Left renal cortex interstitium (tissue), 4 donors: ENCODE measurements around the gene AKNAD1. TPM values are rescaled to one million over a fixed set of nuclear protein-coding genes. Genes with fewer than 3 reads are reported as not detected.
A peak's percentile ranks its signal among the peaks of the same experiment; 100 is the strongest.
"Not testable (repeated sequence)": the region's sequence is repeated elsewhere in the genome, so short reads cannot be mapped to it uniquely, and the experiment has no call there.

Experiments
- DNase-seq, 4 donors: peaks; one replicate each; pipeline ENCODE4 v3.0.0-alpha.2; 2013; ENCODE audit warnings: low read depth in 4 of 4, low spot score in 2 of 4, missing footprints in 1 of 4
- polyA plus RNA-seq, 4 donors: library from polyadenylated mRNA; unstranded; fragments of 120-200 nt; gene quantifications; one replicate each; pipeline ENCODE4 v1.2.1, GENCODE V29; 2013; ENCODE audit not compliant: insufficient read length in 4 of 4

Gene AKNAD1
- polyA plus RNA-seq: not detected

- DNase-seq: no peak
These were observed at the start of gene AKNAD1 for GRCh38 chr1:108856994-108857393. TSS of gene AKNAD1 (minus strand) at chr1:108857094. CDS start at chr1:108852664, 4,430 bp downstream.

- no peak for DNase-seq
These were observed 44.2 kb upstream of the AKNAD1 start for GRCh38 chr1:108901106-108901505.

- DNase-seq: peak in 2 of 4 donors; percentile 18 to 41
These were observed 41.2 kb upstream of the AKNAD1 start for GRCh38 chr1:108897865-108898720.

- DNase-seq: no peak
These were observed 39.6 kb upstream of the AKNAD1 start for GRCh38 chr1:108896146-108897145.

GRCh38 chr1:108893141-108893530, 36.2 kb upstream of the AKNAD1 start:
- DNase-seq: no peak

GRCh38 chr1:108892356-108893140, 35.7 kb upstream of the AKNAD1 start:
- DNase-seq: no peak

- DNase-seq: no peak
These were observed 33.0 kb upstream of the AKNAD1 start for GRCh38 chr1:108889706-108890384.

GRCh38 chr1:108889006-108889645, 32.2 kb upstream of the AKNAD1 start:
- not testable (repeated sequence) for DNase-seq

GRCh38 chr1:108886292-108886691, 29.4 kb upstream of the AKNAD1 start:
- no peak for DNase-seq

GRCh38 chr1:108884968-108885367, 28.1 kb upstream of the AKNAD1 start:
- no peak for DNase-seq

GRCh38 chr1:108882837-108883236, 25.9 kb upstream of the AKNAD1 start:
- no peak for DNase-seq

- no peak for DNase-seq
These were observed 24.5 kb upstream of the AKNAD1 start for GRCh38 chr1:108881369-108881768.

- no peak for DNase-seq
These were observed 24.0 kb upstream of the AKNAD1 start for GRCh38 chr1:108880850-108881249.

GRCh38 chr1:108878678-108879077, 21.8 kb upstream of the AKNAD1 start:
- DNase-seq: no peak

- DNase-seq: no peak
These were observed 21.2 kb upstream of the AKNAD1 start for GRCh38 chr1:108878160-108878469.

- DNase-seq: peak in 3 of 4 donors; percentile 11 to 50 (median 32)
These were observed 20.7 kb upstream of the AKNAD1 start for GRCh38 chr1:108877348-108878159.

GRCh38 chr1:108871050-108871724, 14.3 kb upstream of the AKNAD1 start:
- no peak for DNase-seq

GRCh38 chr1:108865316-108865910, 8.5 kb upstream of the AKNAD1 start:
- DNase-seq: no peak
